Measurements from ENCODE around the gene SLC22A5.

DNA sequence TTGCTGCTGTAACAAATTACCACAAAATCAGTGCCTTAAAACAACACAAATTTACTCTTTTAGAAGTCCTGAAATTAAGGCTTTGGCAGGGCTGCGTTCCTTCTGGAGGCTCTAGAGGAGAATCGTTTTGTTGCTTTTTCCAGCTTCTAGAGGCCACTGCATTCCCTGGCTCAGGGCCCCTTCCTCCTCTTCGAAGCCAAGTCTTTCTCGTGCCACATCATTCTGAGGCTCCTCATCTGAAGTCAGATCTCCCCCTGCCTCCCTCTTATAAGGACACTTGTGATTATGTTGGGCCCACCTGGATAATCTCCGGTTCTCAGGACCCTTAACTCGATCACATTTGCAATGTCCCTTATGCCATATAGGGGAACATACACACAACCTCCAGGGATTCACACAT lies 48.0 kb downstream of the SLC22A5 start:
- TF ChIP-seq TEAD4 (IDR thresholded peaks at IDR 0.05) = no peak
- TF ChIP-seq RAD21 (IDR thresholded peaks at IDR 0.05; ENCODE audit: low read depth) = no peak
- TF ChIP-seq TAF1 (IDR thresholded peaks at IDR 0.05; ENCODE audit: low read depth) = no peak
- TF ChIP-seq NFIC (IDR thresholded peaks at IDR 0.05) = no peak
- TF ChIP-seq EP300 (IDR thresholded peaks at IDR 0.05; ENCODE audit: borderline replicate concordance) = no peak
- TF ChIP-seq, protein P1, sequence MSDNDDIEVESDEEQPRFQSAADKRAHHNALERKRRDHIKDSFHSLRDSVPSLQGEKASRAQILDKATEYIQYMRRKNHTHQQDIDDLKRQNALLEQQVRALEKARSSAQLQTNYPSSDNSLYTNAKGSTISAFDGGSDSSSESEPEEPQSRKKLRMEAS (IDR thresholded peaks at IDR 0.05) = no peak
- TF ChIP-seq, protein P2, sequence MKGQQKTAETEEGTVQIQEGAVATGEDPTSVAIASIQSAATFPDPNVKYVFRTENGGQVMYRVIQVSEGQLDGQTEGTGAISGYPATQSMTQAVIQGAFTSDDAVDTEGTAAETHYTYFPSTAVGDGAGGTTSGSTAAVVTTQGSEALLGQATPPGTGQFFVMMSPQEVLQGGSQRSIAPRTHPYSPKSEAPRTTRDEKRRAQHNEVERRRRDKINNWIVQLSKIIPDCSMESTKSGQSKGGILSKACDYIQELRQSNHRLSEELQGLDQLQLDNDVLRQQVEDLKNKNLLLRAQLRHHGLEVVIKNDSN (IDR thresholded peaks at IDR 0.05) = no peak
